ENCODE results near the gene RACK1.

The RACK1 gene

GRCh38 chr5:181204113-181204825 lies 39.4 kb downstream of the RACK1 start:
- no peak overlapping the region for H3K27ac ChIP-seq (ENCODE audit: low read depth, low read length)

GRCh38 chr5:181203777-181204112 lies 40.0 kb downstream of the RACK1 start:
- H3K4me1 ChIP-seq (ENCODE audit: control insufficient read depth, low read length) = peaks cover 55% of the 10 kb centered on the region
- H3K4me3 ChIP-seq (ENCODE audit: low read length) = peak overlapping the region; percentile 80
- no peaks in the 10 kb centered on the region for H3K9me3 ChIP-seq (ENCODE audit: control insufficient read depth, insufficient read depth, low read length)
- no peaks in the 10 kb centered on the region for H4K20me1 ChIP-seq (ENCODE audit: control insufficient read depth, insufficient read depth, low read depth, low read length)
- TF ChIP-seq CTCF (IDR thresholded peaks at IDR 0.05; ENCODE audit: low read depth, low read length, poor library complexity, severe bottlenecking) = no peak
- no peak for TF ChIP-seq EZH2phosphoT487 (IDR thresholded peaks at IDR 0.05; ENCODE audit: borderline replicate concordance, low read length)
- H3K4me2 ChIP-seq (ENCODE audit: low read length) = peak overlapping the region; percentile 83
- no peaks in the 10 kb centered on the region for H3K36me3 ChIP-seq (ENCODE audit: control insufficient read depth, low read length)
- H3K9me2 ChIP-seq (replicated peaks; ENCODE audit: control insufficient read depth, low read length) = no peaks in the 10 kb centered on the region
- peaks cover 24% of the 10 kb centered on the region for H3F3A ChIP-seq (ENCODE audit: control insufficient read depth, insufficient read depth)
- no peaks in the 10 kb centered on the region for H3K79me2 ChIP-seq (ENCODE audit: control insufficient read depth, low read length)
- no peak overlapping the region for H3K27ac ChIP-seq (ENCODE audit: low read depth, low read length)
- H3K27me3 ChIP-seq (ENCODE audit: control insufficient read depth, low read length) = peaks cover 63% of the 10 kb centered on the region

More at GRCh38 chr5:181204113-181204825, 39.4 kb downstream of the RACK1 start:
- no peaks in the 10 kb centered on the region for H3K9me3 ChIP-seq (ENCODE audit: control insufficient read depth, insufficient read depth, low read length)
- peak overlapping the region; percentile 80 for H3K4me3 ChIP-seq (ENCODE audit: low read length)
- H3K9me2 ChIP-seq (replicated peaks; ENCODE audit: control insufficient read depth, low read length) = no peaks in the 10 kb centered on the region
- H3K27me3 ChIP-seq (ENCODE audit: control insufficient read depth, low read length) = peaks cover 63% of the 10 kb centered on the region
- H3F3A ChIP-seq (ENCODE audit: control insufficient read depth, insufficient read depth) = peaks cover 19% of the 10 kb centered on the region
- TF ChIP-seq CTCF (IDR thresholded peaks at IDR 0.05; ENCODE audit: low read depth, low read length, poor library complexity, severe bottlenecking) (no peak), EZH2phosphoT487 (IDR thresholded peaks at IDR 0.05; ENCODE audit: borderline replicate concordance, low read length) (no peak)
- no peaks in the 10 kb centered on the region for H4K20me1 ChIP-seq (ENCODE audit: control insufficient read depth, insufficient read depth, low read depth, low read length)
- peak overlapping the region; percentile 83 for H3K4me2 ChIP-seq (ENCODE audit: low read length)
- H3K79me2 ChIP-seq (ENCODE audit: control insufficient read depth, low read length) = no peaks in the 10 kb centered on the region
- peaks cover 50% of the 10 kb centered on the region for H3K4me1 ChIP-seq (ENCODE audit: control insufficient read depth, low read length)
- no peaks in the 10 kb centered on the region for H3K36me3 ChIP-seq (ENCODE audit: control insufficient read depth, low read length)

GRCh38 chr5:181203093-181203711 lies 40.5 kb downstream of the RACK1 start:
- no peak overlapping the region for H3K4me3 ChIP-seq (ENCODE audit: low read length)
- no peaks in the 10 kb centered on the region for H3K79me2 ChIP-seq (ENCODE audit: control insufficient read depth, low read length)
- H3K4me2 ChIP-seq (ENCODE audit: low read length) = no peak overlapping the region
- H3K4me1 ChIP-seq (ENCODE audit: control insufficient read depth, low read length) = peaks cover 59% of the 10 kb centered on the region
- peaks cover 24% of the 10 kb centered on the region for H3F3A ChIP-seq (ENCODE audit: control insufficient read depth, insufficient read depth)
- H4K20me1 ChIP-seq (ENCODE audit: control insufficient read depth, insufficient read depth, low read depth, low read length) = no peaks in the 10 kb centered on the region
- H3K9me3 ChIP-seq (ENCODE audit: control insufficient read depth, insufficient read depth, low read length) = no peaks in the 10 kb centered on the region
- no peak overlapping the region for H3K27ac ChIP-seq (ENCODE audit: low read depth, low read length)
- peaks cover 63% of the 10 kb centered on the region for H3K27me3 ChIP-seq (ENCODE audit: control insufficient read depth, low read length)
- no peaks in the 10 kb centered on the region for H3K9me2 ChIP-seq (replicated peaks; ENCODE audit: control insufficient read depth, low read length)
- TF ChIP-seq EZH2phosphoT487 (IDR thresholded peaks at IDR 0.05; ENCODE audit: borderline replicate concordance, low read length) = no peak
- TF ChIP-seq CTCF (IDR thresholded peaks at IDR 0.05; ENCODE audit: low read depth, low read length, poor library complexity, severe bottlenecking) = no peak
- H3K36me3 ChIP-seq (ENCODE audit: control insufficient read depth, low read length) = no peaks in the 10 kb centered on the region

Data from DOHH2 (cell line).